HepG2 (cell line): ENCODE results near the gene PAFAH1B1. TPM values are rescaled to one million over a fixed set of nuclear protein-coding genes. Genes with fewer than 3 reads are reported as not detected.

Source experiments
- ATAC-seq: fragments of 200-7000 bp; cut with Tn5 transposase; 3 replicates; pipeline ENCODE4 v1.9.1; 2020; ENCODE audit warnings: mild to moderate bottlenecking, moderate library complexity
- BruUV-seq: library from RNA; stranded (reverse); fragments of 400-500 nt; replicated peaks from 2 replicates; lab custom pipeline; 2021; lab: Mats Ljungman, UMichigan
- CTCF ChIA-PET: fragments of 300-600 bp; formaldehyde crosslinking; extraction: SDS; loops from one replicate; lab custom pipeline; 2021; ENCODE audit warnings: low total read pairs, inconsistent platforms, low intra/inter-chr PET ratio; lab: Yijun Ruan, JAX
- POLR2A ChIA-PET: fragments of 350-600 bp; sonication (Branson Sonifier 250); formaldehyde crosslinking; loops from one replicate; lab custom pipeline; 2020; ENCODE audit warnings: antibody characterized with exemption, inconsistent platforms; lab: Yijun Ruan, JAX
- DNase-seq: peaks from one replicate; pipeline ENCODE4 v3.0.0-alpha.2; 2015; ENCODE audit warnings: low spot score
- FAIRE-seq: peaks from 3 replicates; lab custom pipeline; 2011; peaks lifted over from hg19 to GRCh38; lab: Jason Lieb, UNC
- H2AFZ ChIP-seq: one replicate; pipeline ENCODE4 v1.6.1; 2011; ENCODE audit warnings: low read length, inconsistent platforms
- H3K27ac ChIP-seq: fragments of 300-600 bp; 3 replicates; pipeline ENCODE4 v1.8.0; 2011; ENCODE audit warnings: mixed run types, mild to moderate bottlenecking, mixed read lengths, low read length, inconsistent platforms; ENCODE audit not compliant: insufficient read depth; ENCODE audit errors: extremely low read length
- H3K27me3 ChIP-seq, 2 experiments: fragments of 200-600 bp in 1 of 2; 2 replicates in 1 of 2; 3 replicates in 1 of 2; pipeline versions ENCODE4 v1.6.0 to v1.8.0; 2011; ENCODE audit warnings: low read length in 2 of 2, mild to moderate bottlenecking in 2 of 2, moderate library complexity in 2 of 2, inconsistent platforms in 1 of 2; ENCODE audit not compliant: insufficient read depth in 2 of 2, control insufficient read depth in 1 of 2
- H3K36me3 ChIP-seq, 2 experiments: fragments of 200-600 bp in 1 of 2; replicated peaks in 1 of 2; 2 replicates in 1 of 2; 3 replicates in 1 of 2; pipeline versions ENCODE4 v1.5.1 to v1.8.0; 2011; ENCODE audit warnings: low read length in 2 of 2, inconsistent platforms in 1 of 2; ENCODE audit not compliant: insufficient read depth in 2 of 2, control insufficient read depth in 1 of 2
- H3K4me1 ChIP-seq: 2 replicates; pipeline ENCODE4 v1.5.1; 2012; ENCODE audit warnings: low read length, inconsistent platforms; ENCODE audit not compliant: insufficient read depth
- H3K4me2 ChIP-seq: 2 replicates; pipeline ENCODE4 v1.6.0; 2011; ENCODE audit warnings: low read depth, low read length, inconsistent platforms
- H3K4me3 ChIP-seq, 3 experiments: fragments of 200-600 bp in 1 of 3; sonication (generic), shearing (Covaris generic) in 1 of 3; replicated peaks in 1 of 3; 2 replicates each; pipeline ENCODE4 v1.5.1; 2011 to 2016; ENCODE audit warnings: low read length in 3 of 3, inconsistent platforms in 2 of 3, low read depth in 2 of 3, mild to moderate bottlenecking in 2 of 3, control low read depth in 1 of 3, mixed read lengths in 1 of 3; ENCODE audit not compliant: insufficient read depth in 1 of 3
- H3K79me2 ChIP-seq: one replicate; pipeline ENCODE4 v1.6.1; 2011; ENCODE audit warnings: low read length, inconsistent platforms; ENCODE audit not compliant: insufficient read depth
- H3K9ac ChIP-seq: 2 replicates; pipeline ENCODE4 v1.6.0; 2011; ENCODE audit warnings: mild to moderate bottlenecking, low read depth, low read length, inconsistent platforms; ENCODE audit not compliant: insufficient read depth
- H3K9me3 ChIP-seq: 2 replicates; pipeline ENCODE4 v1.5.1; 2012; ENCODE audit warnings: mild to moderate bottlenecking, low read length
- H4K20me1 ChIP-seq: 2 replicates; pipeline ENCODE4 v1.6.0; 2011; ENCODE audit warnings: inconsistent platforms, mild to moderate bottlenecking, low read length, moderate library complexity; ENCODE audit not compliant: insufficient read depth
- ATF1 ChIP-seq: IDR thresholded peaks from 2 replicates; pipeline ENCODE4 v1.6.1; 2016; ENCODE audit warnings: mild to moderate bottlenecking, control low read depth
- EHMT2 ChIP-seq: fragments of 200-600 bp; sonication (generic); IDR thresholded peaks from 2 replicates; pipeline ENCODE4 v1.7.0; 2017; ENCODE audit warnings: antibody characterized with exemption, low read depth, low read length, borderline replicate concordance
- GLMP ChIP-seq: sonication (generic); formaldehyde crosslinking; IDR thresholded peaks from 2 replicates; pipeline ENCODE4 v1.9.0; 2021; ENCODE audit warnings: missing genetic modification reagents, mild to moderate bottlenecking, borderline replicate concordance
- HOXA5 ChIP-seq: sonication (generic); formaldehyde crosslinking; IDR thresholded peaks from 2 replicates; pipeline ENCODE4 v1.4.0; 2020; ENCODE audit warnings: missing genetic modification reagents
- JUN ChIP-seq: sonication (generic); formaldehyde crosslinking; IDR thresholded peaks from 2 replicates; pipeline ENCODE4 v1.4.0; 2020; ENCODE audit warnings: mild to moderate bottlenecking, missing genetic modification reagents
- LBX2 ChIP-seq: sonication (generic); formaldehyde crosslinking; IDR thresholded peaks from 2 replicates; pipeline ENCODE4 v1.5.0; 2020; ENCODE audit warnings: missing genetic modification reagents, mild to moderate bottlenecking, borderline replicate concordance
- MED1 ChIP-seq: sonication (generic); formaldehyde crosslinking; IDR thresholded peaks from 2 replicates; pipeline ENCODE4 v1.4.0; 2020; ENCODE audit warnings: missing genetic modification reagents
- MEIS2 ChIP-seq: sonication (generic); formaldehyde crosslinking; IDR thresholded peaks from 2 replicates; pipeline ENCODE4 v1.9.0; 2021; ENCODE audit warnings: mild to moderate bottlenecking, missing genetic modification reagents
- NAIF1 ChIP-seq: sonication (generic); formaldehyde crosslinking; IDR thresholded peaks from 2 replicates; pipeline ENCODE4 v1.5.0; 2020; ENCODE audit warnings: mild to moderate bottlenecking, missing genetic modification reagents, borderline replicate concordance
- NCOA2 ChIP-seq: sonication (generic); formaldehyde crosslinking; IDR thresholded peaks from 2 replicates; pipeline ENCODE4 v1.8.0; 2022; ENCODE audit warnings: inconsistent platforms
- NFE2L1 ChIP-seq: sonication (generic); formaldehyde crosslinking; IDR thresholded peaks from 2 replicates; pipeline ENCODE4 v1.4.0; 2020; ENCODE audit warnings: missing genetic modification reagents, mild to moderate bottlenecking, borderline replicate concordance
- PITX1 ChIP-seq: sonication (generic); formaldehyde crosslinking; IDR thresholded peaks from 2 replicates; pipeline ENCODE4 v1.5.1; 2020; ENCODE audit warnings: mild to moderate bottlenecking, missing genetic modification reagents
- SP4 ChIP-seq: sonication (generic); formaldehyde crosslinking; IDR thresholded peaks from 2 replicates; pipeline ENCODE4 v1.8.1; 2023; ENCODE audit warnings: mild to moderate bottlenecking, missing genetic modification reagents
- SRSF9 ChIP-seq: fragments of 200-400 bp; formaldehyde crosslinking; IDR thresholded peaks from 2 replicates; pipeline ENCODE4 v1.6.1; 2018; ENCODE audit warnings: borderline replicate concordance, mild to moderate bottlenecking, low read depth, low read length; ENCODE audit not compliant: insufficient read depth, poor library complexity, severe bottlenecking
- YEATS4 ChIP-seq: sonication (generic); formaldehyde crosslinking; IDR thresholded peaks from 2 replicates; pipeline ENCODE4 v1.4.0; 2020; ENCODE audit warnings: missing genetic modification reagents, borderline replicate concordance
- ZNF24 ChIP-seq: fragments of 450-650 bp; IDR thresholded peaks from 2 replicates; pipeline ENCODE4 v1.6.1; 2017; ENCODE audit warnings: antibody characterized with exemption, mild to moderate bottlenecking
- ZNF772 ChIP-seq: sonication (generic); formaldehyde crosslinking; IDR thresholded peaks from 2 replicates; pipeline ENCODE4 v1.5.0; 2020; ENCODE audit warnings: mild to moderate bottlenecking, missing genetic modification reagents
- ZNF776 ChIP-seq: sonication (generic); formaldehyde crosslinking; IDR thresholded peaks from 2 replicates; pipeline ENCODE4 v1.4.0; 2020; ENCODE audit warnings: mild to moderate bottlenecking, missing genetic modification reagents
- WGBS: methylation state at CpG from one replicate; pipeline ENCODE4 v1.1.6; 2017; ENCODE audit warnings: low lambda C conversion rate; 5-methylcytosine and 5-hydroxymethylcytosine counted together
- in situ Hi-C: cut with HindIII; loops from 2 replicates; pipeline ENCODE4 v1.10.0; 2017; ENCODE audit warnings: low pct_unique_long_range_greater_than_20kb; ENCODE audit not compliant: extremely low pct_ligation_motif_present
- intact Hi-C: fragments of 100-400 bp; cut with micrococcal nuclease; formaldehyde crosslinking; loops from one replicate; pipeline ENCODE4 v1.10.0; 2022; ENCODE audit not compliant: unreplicated experiment
- polyA plus RNA-seq, 8 experiments: library from polyadenylated mRNA; depleted of rRNA in 3 of 8; stranded (reverse) in 7 of 8; unstranded in 1 of 8; fragments of >200 nt; fragmentation: Illumina TruSeq in 4 of 8; extraction: Trizol in 4 of 8; gene quantifications; 2 replicates each; pipeline versions ENCODE4 v1.2.1 to v1.2.3, GENCODE V29; 2011 to 2016; ENCODE audit warnings: low read depth in 4 of 8, missing spikeins in 1 of 8, mixed read lengths in 1 of 8; ENCODE audit not compliant: insufficient read depth in 1 of 8
- total RNA-seq, 5 experiments: library from RNA; depleted of rRNA; stranded (reverse); fragments of >200 nt; fragmentation: Illumina TruSeq; extraction: Trizol; gene quantifications; 2 replicates each; pipeline ENCODE4 v1.2.3, GENCODE V29; 2016; ENCODE audit warnings: low read depth in 1 of 5
- TF ChIP-seq, protein P1 (sequence below): IDR thresholded peaks from 2 replicates; pipeline ENCODE4 v1.6.1; 2018; ENCODE audit warnings: missing genetic modification reagents, mild to moderate bottlenecking, missing compliant biosample characterization
- TF ChIP-seq, protein P2 (sequence below): sonication (generic); formaldehyde crosslinking; IDR thresholded peaks from 2 replicates; pipeline ENCODE4 v1.5.1; 2020; ENCODE audit warnings: mild to moderate bottlenecking, missing genetic modification reagents, borderline replicate concordance

PAFAH1B1 gene
- total and polyA plus RNA-seq, 2 of the 13 experiments (the other 11 are each of a cell fraction or from before 2014, with no cell fraction given) = 46.0 to 64.9 TPM

- TF ChIP-seq SRSF9 (no peak), MED1 (CRISPR knock-in tag) (no peak), SP4 (CRISPR knock-in tag) (no peak), YEATS4 (CRISPR knock-in tag) (no peak), MEIS2 (no peak)
Observed at GRCh38 chr17:2682176-2682938, 88.9 kb downstream of the PAFAH1B1 start (continued).

- peaks cover 8 to 36% of the 10 kb centered on the region in 2 experiments; a peak in 4 of 5 replicates for H3K36me3 ChIP-seq
- no peak overlapping the region for H3K27ac ChIP-seq
- DNase-seq (no peak), ATAC-seq (no peak), FAIRE-seq (no peak)
- ChIA-PET CTCF (no interaction called here), POLR2A (no interaction called here)
- H3K9me3 ChIP-seq = no peaks in the 10 kb centered on the region
- 93% methylated on average over 8 of the region's 8 CpGs for WGBS
- H3K4me2 ChIP-seq = no peak overlapping the region
- intact Hi-C loops = no loop called here
- in situ Hi-C loops = no loop called here
- no peak overlapping the region for H2AFZ ChIP-seq
- no peaks in the 10 kb centered on the region for H3K79me2 ChIP-seq
- H3K27me3 ChIP-seq = no peaks in the 10 kb centered on the region
- no TSS peak for BruUV-seq
- H3K4me1 ChIP-seq = no peaks in the 10 kb centered on the region
- H3K9ac ChIP-seq = no peak overlapping the region
- peaks cover 2% of the 10 kb centered on the region; the same call in 1 of the 2 replicates for H4K20me1 ChIP-seq
- no peak overlapping the region for H3K4me3 ChIP-seq
- TF ChIP-seq PITX1 (CRISPR knock-in tag) (no peak), GLMP (CRISPR knock-in tag) (no peak), LBX2 (CRISPR knock-in tag) (no peak), NAIF1 (CRISPR knock-in tag) (no peak), ZNF772 (CRISPR knock-in tag) (no peak), NCOA2 (CRISPR knock-in tag) (no peak), ZNF24 (no peak), ATF1 (CRISPR knock-in tag) (no peak), ZNF776 (no peak), NFE2L1 (CRISPR knock-in tag) (no peak), EHMT2 (no peak), JUN (CRISPR knock-in tag) (no peak), HOXA5 (no peak)
- TF ChIP-seq, protein P1, sequence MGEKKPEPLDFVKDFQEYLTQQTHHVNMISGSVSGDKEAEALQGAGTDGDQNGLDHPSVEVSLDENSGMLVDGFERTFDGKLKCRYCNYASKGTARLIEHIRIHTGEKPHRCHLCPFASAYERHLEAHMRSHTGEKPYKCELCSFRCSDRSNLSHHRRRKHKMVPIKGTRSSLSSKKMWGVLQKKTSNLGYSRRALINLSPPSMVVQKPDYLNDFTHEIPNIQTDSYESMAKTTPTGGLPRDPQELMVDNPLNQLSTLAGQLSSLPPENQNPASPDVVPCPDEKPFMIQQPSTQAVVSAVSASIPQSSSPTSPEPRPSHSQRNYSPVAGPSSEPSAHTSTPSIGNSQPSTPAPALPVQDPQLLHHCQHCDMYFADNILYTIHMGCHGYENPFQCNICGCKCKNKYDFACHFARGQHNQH (CRISPR knock-in tag) = no peak
- TF ChIP-seq, protein P2, sequence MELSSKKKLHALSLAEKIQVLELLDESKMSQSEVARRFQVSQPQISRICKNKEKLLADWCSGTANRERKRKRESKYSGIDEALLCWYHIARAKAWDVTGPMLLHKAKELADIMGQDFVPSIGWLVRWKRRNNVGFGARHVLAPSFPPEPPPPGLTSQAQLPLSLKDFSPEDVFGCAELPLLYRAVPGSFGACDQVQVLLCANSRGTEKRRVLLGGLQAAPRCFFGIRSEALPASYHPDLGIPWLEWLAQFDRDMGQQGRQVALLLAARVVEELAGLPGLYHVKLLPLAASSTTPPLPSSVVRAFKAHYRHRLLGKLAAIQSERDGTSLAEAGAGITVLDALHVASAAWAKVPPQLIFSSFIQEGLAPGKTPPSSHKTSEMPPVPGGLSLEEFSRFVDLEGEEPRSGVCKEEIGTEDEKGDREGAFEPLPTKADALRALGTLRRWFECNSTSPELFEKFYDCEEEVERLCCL (CRISPR knock-in tag) = no peak
Observed at GRCh38 chr17:2683912-2684311, 90.5 kb downstream of the PAFAH1B1 start.
